ENCODE data around the gene ATP6V0E2.

- TF ChIP-seq, protein P1, sequence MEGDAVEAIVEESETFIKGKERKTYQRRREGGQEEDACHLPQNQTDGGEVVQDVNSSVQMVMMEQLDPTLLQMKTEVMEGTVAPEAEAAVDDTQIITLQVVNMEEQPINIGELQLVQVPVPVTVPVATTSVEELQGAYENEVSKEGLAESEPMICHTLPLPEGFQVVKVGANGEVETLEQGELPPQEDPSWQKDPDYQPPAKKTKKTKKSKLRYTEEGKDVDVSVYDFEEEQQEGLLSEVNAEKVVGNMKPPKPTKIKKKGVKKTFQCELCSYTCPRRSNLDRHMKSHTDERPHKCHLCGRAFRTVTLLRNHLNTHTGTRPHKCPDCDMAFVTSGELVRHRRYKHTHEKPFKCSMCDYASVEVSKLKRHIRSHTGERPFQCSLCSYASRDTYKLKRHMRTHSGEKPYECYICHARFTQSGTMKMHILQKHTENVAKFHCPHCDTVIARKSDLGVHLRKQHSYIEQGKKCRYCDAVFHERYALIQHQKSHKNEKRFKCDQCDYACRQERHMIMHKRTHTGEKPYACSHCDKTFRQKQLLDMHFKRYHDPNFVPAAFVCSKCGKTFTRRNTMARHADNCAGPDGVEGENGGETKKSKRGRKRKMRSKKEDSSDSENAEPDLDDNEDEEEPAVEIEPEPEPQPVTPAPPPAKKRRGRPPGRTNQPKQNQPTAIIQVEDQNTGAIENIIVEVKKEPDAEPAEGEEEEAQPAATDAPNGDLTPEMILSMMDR (IDR thresholded peaks at IDR 0.05; ENCODE audit: low read length) = no peak
- no peak for TF ChIP-seq EZH2 (optimal IDR thresholded peaks at IDR 0.05; ENCODE audit: low read depth, low read length)
- no peak for TF ChIP-seq EZH2phosphoT487 (IDR thresholded peaks at IDR 0.05; ENCODE audit: low read length)
Measured at GRCh38 chr7:149830997-149831740, 42.6 kb upstream of the ATP6V0E2 start.

All from MM.1S (cell line).